GM19099 (cell line): ENCODE data around the gene RBMS3.

Source experiments
- POLR2A ChIP-seq: IDR thresholded peaks from 3 replicates; pipeline ENCODE4 v1.6.1; 2011; ENCODE audit warnings: low read depth; ENCODE audit not compliant: insufficient read length; ENCODE audit errors: extremely low read depth

Gene RBMS3

GRCh38 chr3:30011237-30011803 is 730.4 kb downstream of the RBMS3 start:
- TF ChIP-seq POLR2A: no peak

DNA sequence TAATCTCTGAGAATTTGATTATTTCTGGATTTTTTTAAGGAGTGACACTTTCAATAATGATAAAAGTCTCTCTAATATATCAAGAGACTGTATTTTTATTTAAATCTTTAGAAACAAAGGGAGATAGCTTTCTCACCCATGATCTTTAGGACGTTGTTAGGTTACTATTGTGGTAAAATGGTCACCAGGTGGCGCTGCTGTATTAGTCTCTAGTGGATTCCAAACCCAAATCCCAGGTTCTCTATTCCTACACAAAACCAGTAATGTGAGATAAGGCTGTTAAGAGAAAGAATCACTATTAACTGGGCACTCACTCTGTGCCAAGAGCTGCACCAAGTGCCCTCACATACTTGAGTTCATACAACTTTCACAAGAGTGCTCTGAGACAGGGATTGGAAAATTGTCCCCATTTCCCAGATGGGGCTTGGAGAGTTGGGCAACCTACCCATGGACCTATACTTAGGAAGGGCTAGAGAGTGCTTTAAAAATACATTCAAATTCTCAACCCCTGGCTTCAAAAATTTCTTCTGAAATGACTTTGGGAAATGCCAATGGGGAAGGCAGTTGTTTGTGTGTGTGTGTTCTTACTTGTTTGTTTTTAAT is 732.2 kb downstream of the RBMS3 start:
- no peak for TF ChIP-seq POLR2A

- no peak for TF ChIP-seq POLR2A
These were observed 737.0 kb downstream of the RBMS3 start for GRCh38 chr3:30017901-30018300.

- TF ChIP-seq POLR2A: no peak
These were observed 739.5 kb downstream of the RBMS3 start for GRCh38 chr3:30020380-30020779.

DNA sequence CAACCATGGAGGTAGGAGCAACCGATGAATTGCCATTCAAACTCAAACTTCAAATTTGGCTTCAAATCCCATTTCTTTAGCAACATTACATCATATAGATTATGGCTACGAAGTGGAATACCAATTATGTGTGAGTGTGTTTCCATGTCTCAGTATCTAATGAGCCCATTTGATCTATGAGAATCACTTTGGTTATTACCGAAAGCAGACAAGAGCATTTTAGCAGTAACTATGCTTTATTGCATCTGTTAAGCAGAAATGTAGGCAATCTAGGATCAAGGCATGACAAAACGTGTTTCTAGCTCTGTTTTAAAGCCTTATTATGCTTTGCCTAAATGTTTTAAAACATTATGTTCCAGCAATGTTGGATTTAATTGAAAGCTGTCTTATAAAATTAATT is 743.6 kb downstream of the RBMS3 start:
- no peak for TF ChIP-seq POLR2A

DNA sequence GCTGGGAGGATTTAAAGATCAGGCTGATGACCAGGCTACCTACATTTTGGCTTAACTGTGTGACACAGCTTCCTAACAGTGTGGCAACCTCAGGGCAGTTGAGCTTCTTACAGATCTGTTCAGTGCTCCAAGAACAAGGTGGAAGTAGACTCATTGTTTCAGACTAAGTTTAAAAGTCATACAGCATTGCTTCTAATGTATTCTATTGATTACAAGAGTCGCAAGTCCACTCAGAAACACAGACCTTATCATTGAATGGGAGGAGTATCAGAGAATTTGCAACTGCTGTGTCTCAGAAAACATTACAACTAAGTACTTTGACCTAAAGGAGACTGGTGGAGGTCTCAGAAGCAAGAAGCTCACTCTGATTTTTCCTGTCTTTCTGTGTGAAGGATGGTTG is 746.0 kb downstream of the RBMS3 start:
- TF ChIP-seq POLR2A: no peak

DNA sequence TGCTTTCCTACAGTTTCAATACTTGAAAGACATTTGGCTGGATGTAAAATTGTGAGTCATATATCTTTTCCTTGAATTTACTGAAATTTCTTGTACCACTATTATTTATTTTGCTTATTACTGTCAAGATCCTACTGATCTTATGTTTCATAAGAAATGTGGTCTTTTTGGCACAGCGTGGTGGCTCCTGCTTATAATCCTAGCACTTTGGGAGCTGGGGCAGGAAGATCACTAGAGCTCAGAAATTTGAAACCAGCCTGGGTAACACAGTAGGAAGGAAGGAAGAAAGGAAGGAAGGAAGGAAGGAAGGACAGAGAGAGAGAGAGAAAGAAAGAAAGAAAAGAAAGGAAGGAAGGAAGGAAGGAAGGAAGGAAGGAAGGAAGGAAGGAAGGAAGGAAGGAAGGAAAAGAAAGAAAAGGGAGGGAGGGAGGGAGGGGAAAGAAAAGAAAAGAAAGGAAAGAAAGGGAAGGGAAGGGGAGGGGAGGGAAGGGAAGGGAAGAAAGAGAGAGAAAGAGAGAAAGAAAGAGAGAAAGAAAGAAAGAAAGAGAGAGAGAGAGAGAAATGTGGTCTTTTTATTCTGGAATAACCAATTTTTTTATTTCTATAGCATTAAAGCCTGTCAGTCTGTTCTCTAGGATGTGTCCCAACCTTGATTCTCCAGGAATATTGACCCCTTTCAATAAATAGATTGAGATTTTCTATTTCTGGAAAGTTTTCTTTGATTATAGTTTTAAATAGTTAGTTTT is 753.5 kb downstream of the RBMS3 start:
- TF ChIP-seq POLR2A: no peak

- no peak for TF ChIP-seq POLR2A
These were observed 755.2 kb downstream of the RBMS3 start for GRCh38 chr3:30035935-30036567.

GRCh38 chr3:30040126-30040525 is 759.3 kb downstream of the RBMS3 start:
- TF ChIP-seq POLR2A: no peak

DNA sequence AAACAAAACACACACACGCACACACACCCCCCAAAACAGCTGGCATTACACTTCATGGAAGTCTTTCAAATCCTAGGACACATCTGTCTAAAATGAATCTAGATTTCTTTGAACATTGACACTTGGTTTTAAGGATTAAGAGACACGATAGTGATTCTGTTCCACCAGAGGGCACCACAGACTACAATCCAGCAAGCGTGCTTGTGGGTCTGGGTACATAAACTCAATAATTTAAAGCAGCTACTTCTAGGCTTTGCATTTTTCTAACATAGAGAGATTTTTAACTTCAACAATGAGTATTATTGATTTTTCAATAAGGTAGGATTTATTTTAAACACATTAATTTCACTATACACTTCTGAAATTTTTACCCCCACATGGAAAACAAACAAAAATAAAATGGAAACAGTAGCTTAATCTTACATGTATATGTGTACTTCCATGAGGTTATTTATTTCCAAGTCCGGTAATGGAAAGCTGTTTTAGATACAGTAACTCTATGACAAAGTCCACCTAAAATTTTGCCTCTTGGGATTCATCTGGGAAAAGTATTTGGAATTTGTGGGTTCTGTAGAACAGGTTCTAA is 761.5 kb downstream of the RBMS3 start:
- TF ChIP-seq POLR2A: no peak

- no peak for TF ChIP-seq POLR2A
These were observed 762.2 kb downstream of the RBMS3 start for GRCh38 chr3:30042916-30043555.

DNA sequence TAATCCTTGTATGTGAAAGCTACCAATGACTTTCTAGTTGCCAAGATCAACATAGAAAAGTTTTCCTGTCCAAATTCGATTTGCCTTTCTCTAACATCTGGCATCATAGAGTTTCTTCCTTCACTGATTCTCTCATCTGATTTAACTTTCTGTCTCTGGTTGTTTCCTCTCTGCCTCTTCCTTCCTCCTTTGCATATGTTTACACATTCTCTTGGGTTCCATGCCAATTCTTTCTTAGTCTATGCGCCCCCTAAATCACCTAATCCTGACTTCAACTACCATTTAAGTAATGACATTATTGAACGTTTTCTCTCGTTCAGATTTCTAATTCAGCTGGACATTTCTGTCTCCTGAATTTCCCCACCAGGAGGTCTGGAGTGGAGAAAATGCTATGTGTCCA is 763.6 kb downstream of the RBMS3 start:
- TF ChIP-seq POLR2A: no peak

- no peak for TF ChIP-seq POLR2A
These were observed 767.6 kb downstream of the RBMS3 start for GRCh38 chr3:30048431-30048830.

DNA sequence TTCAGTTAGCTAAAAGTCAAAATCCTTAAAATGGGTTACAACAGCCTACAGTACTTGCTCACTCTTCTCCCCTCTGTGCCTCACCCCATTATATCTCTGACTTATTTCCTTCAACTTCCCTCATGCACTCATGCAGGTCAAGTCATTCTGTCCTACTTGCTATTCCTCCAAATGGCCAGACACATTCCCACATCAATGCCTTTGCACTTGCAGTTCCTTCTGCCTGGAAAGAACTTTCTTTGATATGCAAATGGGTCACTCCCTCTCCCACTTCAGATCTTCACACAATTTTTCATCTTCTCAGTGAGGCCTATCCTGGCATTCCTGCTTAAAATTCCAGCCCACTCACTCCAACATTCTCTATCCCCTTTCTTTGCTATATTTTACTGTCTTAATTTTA is 778.4 kb downstream of the RBMS3 start:
- no peak for TF ChIP-seq POLR2A
